ENCODE data around the gene GOLGA6B.
"Not testable (repeated sequence)": the region's sequence is repeated elsewhere in the genome, so short reads cannot be mapped to it uniquely, and the experiment has no call there.

The GOLGA6B gene

GRCh38 chr15:72654397-72654796, at the start of gene GOLGA6B:
GOLGA6B (plus strand) TSS chr15:72654697; CDS start chr15:72654738, 41 bp downstream.
- DNase-seq: not testable (repeated sequence)

- DNase-seq: no peak
These were observed 49.7 kb upstream of the GOLGA6B start for GRCh38 chr15:72604794-72605193.

GRCh38 chr15:72608084-72608483, 46.4 kb upstream of the GOLGA6B start:
- DNase-seq: not testable (repeated sequence)

- DNase-seq: no peak
These were observed 44.6 kb upstream of the GOLGA6B start for GRCh38 chr15:72609862-72610261.

- DNase-seq: not testable (repeated sequence)
These were observed 42.2 kb upstream of the GOLGA6B start for GRCh38 chr15:72612324-72612723.

GRCh38 chr15:72614810-72615532, 39.5 kb upstream of the GOLGA6B start:
- no peak for DNase-seq

GRCh38 chr15:72615533-72616233, 38.8 kb upstream of the GOLGA6B start:
- DNase-seq: not testable (repeated sequence)

GRCh38 chr15:72616491-72617210, 37.8 kb upstream of the GOLGA6B start:
- DNase-seq: no peak

GRCh38 chr15:72623854-72624253, 30.6 kb upstream of the GOLGA6B start:
- DNase-seq: not testable (repeated sequence)

- DNase-seq: not testable (repeated sequence)
These were observed 28.3 kb upstream of the GOLGA6B start for GRCh38 chr15:72626153-72626552.

GRCh38 chr15:72628249-72629067, 26.0 kb upstream of the GOLGA6B start:
- not testable (repeated sequence) for DNase-seq

GRCh38 chr15:72629068-72629570, 25.4 kb upstream of the GOLGA6B start:
- not testable (repeated sequence) for DNase-seq

GRCh38 chr15:72636519-72637282, 17.8 kb upstream of the GOLGA6B start:
- DNase-seq: not testable (repeated sequence)

- not testable (repeated sequence) for DNase-seq
These were observed 14.6 kb upstream of the GOLGA6B start for GRCh38 chr15:72639759-72640483.

- not testable (repeated sequence) for DNase-seq
These were observed 12.2 kb upstream of the GOLGA6B start for GRCh38 chr15:72642271-72642670.

GRCh38 chr15:72648631-72649253, 5.8 kb upstream of the GOLGA6B start:
- not testable (repeated sequence) for DNase-seq

GRCh38 chr15:72656014-72656413, 1.5 kb downstream of the GOLGA6B start:
- DNase-seq: not testable (repeated sequence)

- DNase-seq: not testable (repeated sequence)
These were observed 6.6 kb downstream of the GOLGA6B start for GRCh38 chr15:72661081-72661480.

- not testable (repeated sequence) for DNase-seq
These were observed 9.4 kb downstream of the GOLGA6B start for GRCh38 chr15:72663931-72664330.

- not testable (repeated sequence) for DNase-seq
These were observed 11.2 kb downstream of the GOLGA6B start for GRCh38 chr15:72665706-72666105.
